ENCODE results near the gene CELF1.
"Not testable (repeated sequence)": the region's sequence is repeated elsewhere in the genome, so short reads cannot be mapped to it uniquely, and the experiment has no call there.

CELF1 gene

DNA sequence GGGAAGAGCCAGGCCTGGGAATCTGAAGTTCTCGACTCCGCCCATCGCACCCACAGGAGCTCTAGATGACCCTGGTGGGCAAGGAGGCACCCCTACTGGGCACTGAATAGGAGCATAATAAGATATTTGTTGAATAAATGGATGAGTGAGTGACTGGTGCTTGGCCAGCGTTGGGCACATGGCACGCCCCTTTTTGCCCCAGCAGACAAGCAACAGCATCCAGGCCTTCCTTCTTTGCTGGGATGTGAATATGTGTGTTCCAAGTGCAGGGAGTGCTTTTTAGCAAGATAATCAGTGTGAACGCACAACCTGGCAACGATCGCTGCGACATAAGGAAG lies 443 bp upstream of the CELF1 start:
- no peak for DNase-seq
- no peaks in the 10 kb centered on the region for H3K9me3 ChIP-seq (ENCODE audit: severe bottlenecking)
- H3K27me3 ChIP-seq (ENCODE audit: insufficient read depth, low read depth, severe bottlenecking), result no peaks in the 10 kb centered on the region
- H3K4me3 ChIP-seq (ENCODE audit: low read depth, low read length), result peak overlapping the region; percentile 32
- peak overlapping the region; percentile 71 for H3K27ac ChIP-seq
- H3K36me3 ChIP-seq, result peaks cover 24% of the 10 kb centered on the region
- TF ChIP-seq, protein P1, sequence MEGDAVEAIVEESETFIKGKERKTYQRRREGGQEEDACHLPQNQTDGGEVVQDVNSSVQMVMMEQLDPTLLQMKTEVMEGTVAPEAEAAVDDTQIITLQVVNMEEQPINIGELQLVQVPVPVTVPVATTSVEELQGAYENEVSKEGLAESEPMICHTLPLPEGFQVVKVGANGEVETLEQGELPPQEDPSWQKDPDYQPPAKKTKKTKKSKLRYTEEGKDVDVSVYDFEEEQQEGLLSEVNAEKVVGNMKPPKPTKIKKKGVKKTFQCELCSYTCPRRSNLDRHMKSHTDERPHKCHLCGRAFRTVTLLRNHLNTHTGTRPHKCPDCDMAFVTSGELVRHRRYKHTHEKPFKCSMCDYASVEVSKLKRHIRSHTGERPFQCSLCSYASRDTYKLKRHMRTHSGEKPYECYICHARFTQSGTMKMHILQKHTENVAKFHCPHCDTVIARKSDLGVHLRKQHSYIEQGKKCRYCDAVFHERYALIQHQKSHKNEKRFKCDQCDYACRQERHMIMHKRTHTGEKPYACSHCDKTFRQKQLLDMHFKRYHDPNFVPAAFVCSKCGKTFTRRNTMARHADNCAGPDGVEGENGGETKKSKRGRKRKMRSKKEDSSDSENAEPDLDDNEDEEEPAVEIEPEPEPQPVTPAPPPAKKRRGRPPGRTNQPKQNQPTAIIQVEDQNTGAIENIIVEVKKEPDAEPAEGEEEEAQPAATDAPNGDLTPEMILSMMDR (IDR thresholded peaks at IDR 0.05; ENCODE audit: low read depth, low read length), result no peak

DNA sequence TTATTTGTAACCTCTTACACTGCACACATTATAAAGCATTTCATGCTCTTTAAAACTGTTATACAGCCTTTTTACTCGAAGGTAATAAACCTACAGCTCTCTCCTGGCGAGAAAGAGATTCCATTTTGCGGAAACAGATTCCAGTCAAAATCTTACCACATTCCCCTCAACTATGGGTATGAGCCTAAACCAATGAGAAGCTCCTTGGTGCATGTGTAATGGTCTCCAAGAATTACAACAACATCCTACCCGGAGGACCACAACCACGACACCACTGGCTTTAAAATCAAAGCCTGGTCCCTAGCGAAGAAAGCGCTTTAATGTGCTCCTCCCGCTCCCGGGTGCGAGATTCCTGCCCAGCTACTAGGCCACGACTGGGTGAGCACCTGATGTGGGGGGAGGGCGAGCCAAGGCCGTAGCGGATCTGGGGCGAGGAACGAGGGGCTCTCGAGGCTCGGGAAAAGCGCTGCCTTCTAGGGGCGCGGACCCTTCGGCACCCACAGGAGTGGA lies 821 bp downstream of the CELF1 start:
- Histone ChIP-seq H3K36me3 (peaks cover 24% of the 10 kb centered on the region), H3K27me3 (ENCODE audit: insufficient read depth, low read depth, severe bottlenecking) (no peaks in the 10 kb centered on the region), H3K4me3 (ENCODE audit: low read depth, low read length) (peak overlapping the region; percentile 98), H3K9me3 (ENCODE audit: severe bottlenecking) (no peaks in the 10 kb centered on the region), H3K27ac (peak overlapping the region; percentile 86)
- TF ChIP-seq, protein P1 (IDR thresholded peaks at IDR 0.05; ENCODE audit: low read depth, low read length), result no peak
- DNase-seq, result peak; percentile 48

DNA sequence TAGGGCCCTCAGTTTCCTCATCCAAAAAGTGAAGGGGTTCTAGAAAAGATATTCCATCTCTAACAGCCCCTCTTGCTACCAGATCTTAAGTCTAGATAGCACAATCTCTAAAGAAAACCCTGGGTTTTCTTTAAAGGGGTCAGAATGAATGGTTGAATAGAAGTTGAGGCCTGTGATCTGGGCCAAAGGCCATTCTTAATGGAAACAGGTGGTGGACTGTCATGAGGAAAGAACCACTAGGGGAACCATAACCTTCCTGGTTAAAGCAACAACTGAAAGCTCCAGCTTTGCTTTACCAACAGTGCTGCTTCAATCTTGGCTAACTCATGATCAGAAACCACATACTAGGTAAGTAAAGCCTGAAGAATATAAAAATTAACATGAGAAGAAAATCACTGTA lies 1.8 kb downstream of the CELF1 start:
- H3K4me3 ChIP-seq (ENCODE audit: low read depth, low read length), result no peak overlapping the region
- H3K9me3 ChIP-seq (ENCODE audit: severe bottlenecking), result no peaks in the 10 kb centered on the region
- no peak for DNase-seq
- no peak overlapping the region for H3K27ac ChIP-seq
- TF ChIP-seq, protein P1 (IDR thresholded peaks at IDR 0.05; ENCODE audit: low read depth, low read length), result peak; percentile 52
- peaks cover 29% of the 10 kb centered on the region for H3K36me3 ChIP-seq
- H3K27me3 ChIP-seq (ENCODE audit: insufficient read depth, low read depth, severe bottlenecking), result no peaks in the 10 kb centered on the region

DNA sequence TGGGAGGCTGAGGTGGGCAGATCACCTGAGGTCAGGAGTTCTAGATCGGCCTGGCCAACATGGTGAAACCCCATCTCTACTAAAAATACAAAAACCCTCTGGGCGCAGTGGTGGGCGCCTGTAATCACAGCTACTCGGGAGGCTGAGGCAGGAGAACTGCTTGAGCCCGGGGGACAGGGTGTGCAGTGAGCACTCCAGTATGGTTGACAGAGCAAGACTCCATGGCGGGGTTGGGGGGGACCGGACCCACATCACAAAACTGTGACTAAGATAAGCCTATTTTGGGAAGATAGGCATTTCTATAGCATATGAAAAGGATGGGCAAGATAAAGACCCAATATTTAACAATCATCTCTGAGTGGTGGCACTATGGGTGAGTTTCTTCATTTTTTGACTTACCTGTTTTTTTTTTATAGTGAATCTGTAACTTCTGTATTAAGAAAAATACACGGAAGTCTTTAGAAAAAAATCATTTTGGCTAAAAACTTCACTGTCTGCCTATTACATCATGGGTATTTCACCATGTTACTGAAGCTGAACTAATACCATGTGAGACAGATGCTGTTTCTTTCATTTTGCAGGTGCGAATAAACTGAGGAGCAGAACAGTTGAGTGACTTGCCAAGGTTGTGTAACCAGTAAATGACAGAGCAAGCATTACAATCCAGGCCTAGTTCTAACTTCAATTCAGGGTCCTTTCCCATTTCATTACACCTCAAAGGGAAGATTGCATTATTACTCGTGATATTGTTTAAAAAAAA lies 2.5 kb downstream of the CELF1 start:
- Histone ChIP-seq H3K27ac (no peak overlapping the region), H3K4me3 (ENCODE audit: low read depth, low read length) (no peak overlapping the region), H3K36me3 (peaks cover 29% of the 10 kb centered on the region), H3K9me3 (ENCODE audit: severe bottlenecking) (no peaks in the 10 kb centered on the region), H3K27me3 (ENCODE audit: insufficient read depth, low read depth, severe bottlenecking) (no peaks in the 10 kb centered on the region)
- TF ChIP-seq, protein P1 (IDR thresholded peaks at IDR 0.05; ENCODE audit: low read depth, low read length), result no peak
- no peak for DNase-seq

DNA sequence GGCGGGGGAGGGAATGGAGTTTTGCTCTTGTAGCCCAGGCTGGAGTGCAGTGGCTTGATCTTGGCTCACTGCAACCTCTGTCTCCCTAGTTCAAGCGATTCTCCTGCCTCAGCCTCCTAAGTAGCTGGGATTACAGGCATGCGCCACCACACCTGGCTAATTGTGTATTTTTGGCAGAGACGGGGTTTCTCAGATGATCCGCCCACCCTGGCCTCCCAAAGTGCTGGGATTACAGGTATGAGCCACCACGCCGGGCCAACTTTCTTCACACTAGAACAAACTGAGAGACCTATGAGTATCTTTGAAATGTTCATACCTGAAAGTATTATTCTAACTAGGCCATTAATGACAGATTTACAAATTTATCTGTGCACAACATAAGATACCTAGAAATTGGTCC lies 6.7 kb downstream of the CELF1 start:
- H3K27ac ChIP-seq; H3K4me3 ChIP-seq (ENCODE audit: low read depth, low read length); DNase-seq; H3K27me3 ChIP-seq (ENCODE audit: insufficient read depth, low read depth, severe bottlenecking); H3K9me3 ChIP-seq (ENCODE audit: severe bottlenecking): not testable (repeated sequence)
- H3K36me3 ChIP-seq, result peaks cover 30% of the 10 kb centered on the region

DNA sequence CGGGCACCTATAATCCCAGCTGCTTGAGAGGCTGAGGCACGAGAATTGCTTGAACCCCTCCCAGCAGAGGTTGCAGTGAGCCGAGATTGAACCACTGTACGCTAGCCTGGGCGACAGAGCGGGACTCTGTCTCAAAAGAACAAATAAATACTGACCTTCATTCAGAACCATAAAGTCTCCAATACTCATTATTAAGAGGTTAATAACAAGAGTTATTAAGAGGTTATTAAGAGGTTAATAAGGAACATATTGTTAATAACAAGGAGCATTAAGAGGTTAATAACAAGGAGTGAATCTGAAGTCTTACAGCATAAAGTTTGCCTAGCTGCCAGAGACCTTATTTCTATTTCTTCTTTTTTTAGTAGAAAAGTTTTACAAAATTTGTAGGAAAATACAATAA lies 7.6 kb downstream of the CELF1 start:
- H3K36me3 ChIP-seq, result peaks cover 29% of the 10 kb centered on the region
- DNase-seq, result no peak
- H3K4me3 ChIP-seq (ENCODE audit: low read depth, low read length), result no peak overlapping the region
- no peaks in the 10 kb centered on the region for H3K9me3 ChIP-seq (ENCODE audit: severe bottlenecking)
- no peaks in the 10 kb centered on the region for H3K27me3 ChIP-seq (ENCODE audit: insufficient read depth, low read depth, severe bottlenecking)
- no peak overlapping the region for H3K27ac ChIP-seq
- TF ChIP-seq, protein P1 (IDR thresholded peaks at IDR 0.05; ENCODE audit: low read depth, low read length), result no peak

Data from WERI-Rb-1 (cell line).